HG03571 (cell line): ENCODE data around the gene DDR1.

ENCODE experiments used
- ATAC-seq: cut with Tn5 transposase; IDR thresholded peaks from one replicate; pipeline ENCODE4 v1.9.1; 2021; ENCODE audit not compliant: unreplicated experiment

The DDR1 gene

DNA sequence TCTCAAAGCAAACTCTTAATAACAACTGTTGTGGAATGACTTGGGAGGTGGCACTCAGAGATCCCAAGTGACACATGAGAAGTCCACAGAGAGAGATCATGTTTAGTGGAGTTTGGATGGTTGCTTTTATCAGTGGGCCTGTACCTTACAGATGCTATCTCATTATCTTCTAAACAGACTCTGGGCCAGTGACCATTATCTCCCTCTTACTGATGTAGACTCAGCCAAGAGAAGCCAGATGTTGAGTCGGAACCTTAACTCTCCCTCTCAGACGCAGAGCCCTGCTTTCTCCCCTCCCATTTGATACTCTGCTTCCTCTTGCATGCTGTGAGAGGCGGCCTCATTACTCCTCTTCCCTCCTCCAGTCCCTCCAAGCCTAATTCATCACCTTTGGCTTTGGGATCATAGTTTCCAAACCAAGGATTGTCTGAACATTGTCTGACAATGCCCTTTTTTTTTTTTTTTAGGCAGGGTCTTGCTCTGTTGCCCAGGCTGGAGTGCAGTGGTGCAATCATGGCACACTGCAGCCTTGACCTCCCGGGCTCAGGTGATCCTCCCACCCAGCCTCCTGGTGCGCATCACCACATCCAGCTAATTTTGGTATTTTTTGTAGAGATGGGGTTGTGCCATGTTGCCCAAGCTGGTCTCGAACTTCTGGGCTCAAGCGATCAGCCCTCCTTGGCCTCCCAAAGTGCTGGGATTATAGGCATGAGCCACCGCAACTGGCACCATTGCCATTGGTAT lies 4.5 kb upstream of the DDR1 start:
- ATAC-seq: no peak

DNA sequence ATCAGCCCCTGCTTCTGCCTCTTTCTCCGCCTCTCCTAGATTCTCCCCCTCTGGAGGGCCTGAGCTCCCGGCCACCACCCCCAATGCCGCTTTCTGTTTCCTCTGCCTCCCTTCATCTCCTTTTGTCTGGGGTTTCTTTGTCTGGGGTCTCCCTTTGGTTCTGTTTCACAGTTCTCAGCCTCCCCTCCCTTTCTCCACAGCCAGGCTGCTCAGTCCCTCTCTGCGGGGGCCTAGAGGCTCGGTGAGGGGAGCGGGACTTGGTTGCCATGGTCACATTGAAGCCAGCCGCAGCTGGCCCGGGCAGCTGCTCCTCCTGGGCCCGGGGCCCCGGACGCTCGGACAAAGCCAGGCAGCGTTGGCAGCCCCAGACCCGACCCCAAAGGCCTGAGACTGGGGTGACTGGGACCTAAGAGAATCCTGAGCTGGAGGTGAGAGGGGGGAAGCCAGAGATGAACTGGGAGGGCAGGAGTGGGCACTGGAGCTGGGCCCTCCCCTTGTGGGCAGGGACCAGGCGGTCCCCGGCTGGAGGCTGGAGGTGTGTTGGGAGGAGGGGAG lies 3.5 kb upstream of the DDR1 start:
- ATAC-seq: no peak

DNA sequence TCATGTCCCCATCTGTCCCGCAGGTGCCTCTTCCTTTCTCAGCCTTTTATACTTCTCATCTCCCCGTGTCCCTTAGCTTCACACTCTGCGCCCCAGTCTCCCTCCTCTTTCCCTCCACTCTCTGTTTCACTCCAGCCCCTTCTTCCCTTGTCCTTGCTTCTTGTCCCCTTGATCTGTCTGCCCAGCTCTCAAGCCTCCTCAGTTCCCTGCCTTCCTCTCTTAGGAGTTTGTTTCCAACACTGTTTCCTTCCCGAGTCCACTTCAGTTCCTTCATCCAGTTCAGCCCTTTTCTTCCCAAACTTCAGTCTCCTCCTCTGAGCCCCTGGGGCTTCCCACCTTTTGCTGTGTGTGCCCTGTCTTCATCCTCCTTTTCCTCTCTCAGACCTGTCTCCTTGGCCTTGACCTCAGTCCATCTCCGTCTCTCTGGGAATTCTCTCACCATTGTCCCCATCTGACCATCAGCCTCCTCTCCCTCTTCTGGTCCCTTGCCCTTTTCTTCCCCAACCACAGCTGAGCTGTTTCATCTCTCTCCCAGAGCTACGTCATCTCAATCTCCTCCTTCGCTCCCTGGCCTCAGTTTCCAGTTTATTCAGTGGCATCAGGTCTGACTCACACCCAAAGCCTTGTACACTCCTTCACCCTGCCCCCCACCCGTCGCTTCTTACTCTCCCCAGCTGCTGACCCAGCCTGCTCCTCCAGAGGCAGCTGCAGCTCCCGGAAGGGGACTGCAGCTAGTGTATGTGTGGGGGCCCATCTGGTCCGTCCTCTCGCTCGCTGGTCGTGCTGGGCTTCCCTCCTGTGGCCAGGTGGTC lies 2.7 kb upstream of the DDR1 start:
- ATAC-seq: no peak

DNA sequence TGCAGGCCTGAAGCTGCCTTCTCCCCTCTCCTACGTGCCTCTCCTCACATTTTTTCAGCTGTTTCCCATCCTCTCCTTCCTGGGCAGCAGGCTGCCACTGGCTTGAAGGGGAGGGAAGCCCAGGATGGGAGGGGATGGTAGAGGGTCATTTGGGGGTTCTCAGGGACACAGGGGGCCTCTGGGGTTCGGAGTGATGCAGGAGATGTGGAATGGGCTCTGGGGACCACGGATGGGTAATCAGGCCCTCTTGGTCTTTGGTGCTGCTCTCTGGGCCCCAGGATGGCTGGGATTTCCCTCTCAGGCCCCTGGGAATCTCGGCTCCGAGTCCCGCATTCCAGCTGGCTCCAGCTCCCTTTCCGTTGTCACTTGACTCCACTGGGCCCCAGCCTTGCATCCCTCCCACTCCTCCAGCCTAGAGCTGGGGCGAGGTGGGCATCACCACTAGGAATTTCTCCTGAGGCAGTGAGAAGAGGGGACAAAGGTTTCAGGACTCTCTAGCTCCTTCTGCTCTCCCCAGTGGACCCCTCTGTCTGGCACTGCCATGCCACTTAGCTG lies 2.0 kb upstream of the DDR1 start:
- no peak for ATAC-seq

DNA sequence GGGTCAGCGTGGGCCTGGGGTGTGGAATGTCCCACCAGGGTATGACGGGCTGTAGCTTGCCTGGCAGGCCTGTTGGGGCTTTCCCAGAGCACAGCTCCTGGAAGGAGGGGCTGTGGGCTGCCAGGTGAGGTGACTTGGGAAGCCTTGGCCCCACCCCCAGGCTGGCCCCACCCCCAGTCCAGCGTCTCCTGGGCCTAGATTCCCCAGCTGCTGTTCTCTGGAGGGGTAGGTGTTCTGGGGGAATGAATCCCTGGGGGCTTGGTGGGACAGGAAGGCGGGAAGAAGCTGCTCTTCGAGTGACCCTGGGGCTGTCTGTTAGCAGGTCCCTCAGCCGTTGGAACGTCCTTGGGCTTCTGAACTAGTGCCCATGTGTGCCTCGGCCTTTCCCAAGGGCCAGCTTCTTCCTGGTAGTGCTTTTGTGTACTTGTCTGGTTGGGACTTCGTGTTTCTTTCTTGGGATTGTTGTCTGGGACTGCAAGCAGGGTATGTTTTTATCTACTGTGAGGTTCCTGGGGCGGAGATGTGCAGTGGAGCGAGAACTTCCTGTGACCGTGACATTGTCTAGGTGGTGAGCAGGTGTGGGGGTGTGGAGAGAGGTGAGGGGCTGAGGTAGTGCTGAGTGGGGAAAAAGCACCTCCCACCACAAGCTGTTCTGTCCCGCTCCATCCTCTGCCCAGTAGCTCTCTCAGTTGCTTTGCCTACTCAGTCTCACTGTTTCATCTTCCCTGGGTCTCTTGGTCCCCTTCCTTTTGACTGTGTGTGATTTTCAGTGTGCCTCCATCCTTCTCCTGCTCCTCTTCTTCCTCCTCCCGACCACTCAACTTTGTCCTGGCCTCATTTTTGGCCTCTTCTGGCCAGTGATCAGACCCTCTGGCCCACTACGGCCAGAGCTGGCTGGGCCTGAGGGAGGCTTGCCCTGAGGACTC lies 1.3 kb upstream of the DDR1 start:
- ATAC-seq: no peak

DNA sequence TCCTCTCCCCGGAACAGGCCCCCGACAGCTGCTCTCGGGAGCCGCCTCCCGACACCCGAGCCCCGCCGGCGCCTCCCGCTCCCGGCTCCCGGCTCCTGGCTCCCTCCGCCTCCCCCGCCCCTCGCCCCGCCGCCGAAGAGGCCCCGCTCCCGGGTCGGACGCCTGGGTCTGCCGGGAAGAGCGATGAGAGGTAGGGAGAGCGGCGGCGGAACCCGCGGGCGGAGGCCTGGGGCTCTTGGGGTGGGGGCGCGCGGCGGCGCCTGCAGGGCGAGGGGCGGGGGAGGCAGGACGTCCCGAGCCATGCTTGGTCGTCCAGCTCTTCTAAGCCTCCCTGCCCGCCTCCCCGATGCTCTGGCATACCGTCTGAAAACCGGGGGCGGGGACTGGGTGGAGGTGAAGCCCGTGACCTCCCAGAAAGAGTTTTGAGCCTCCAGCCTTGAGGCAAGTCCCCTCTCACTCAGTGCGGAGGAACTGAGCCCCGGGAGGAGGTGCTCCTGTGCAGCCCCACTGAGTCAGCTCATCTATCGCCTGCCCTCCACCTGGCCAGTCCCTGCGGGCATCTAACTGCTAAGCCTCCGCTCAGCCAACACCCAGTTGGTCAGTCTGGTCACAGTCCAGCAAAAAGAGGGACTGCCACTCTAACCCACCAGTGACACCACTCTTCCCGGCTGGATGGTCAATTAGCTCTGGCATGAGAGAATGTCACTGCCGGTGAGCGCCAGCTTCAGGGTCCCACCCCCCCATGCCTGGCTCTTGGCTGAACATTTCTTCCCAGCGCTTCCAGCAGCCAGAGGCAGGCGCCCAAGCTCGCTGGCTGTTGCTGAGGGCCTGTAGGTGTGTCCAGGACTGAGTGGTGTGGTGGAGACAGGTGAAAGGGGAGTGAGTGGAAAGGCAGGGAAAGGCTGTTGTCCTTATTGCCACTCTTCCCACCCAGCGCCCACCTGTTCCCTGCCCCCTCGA lies 482 bp downstream of the DDR1 start:
- ATAC-seq: no peak

DNA sequence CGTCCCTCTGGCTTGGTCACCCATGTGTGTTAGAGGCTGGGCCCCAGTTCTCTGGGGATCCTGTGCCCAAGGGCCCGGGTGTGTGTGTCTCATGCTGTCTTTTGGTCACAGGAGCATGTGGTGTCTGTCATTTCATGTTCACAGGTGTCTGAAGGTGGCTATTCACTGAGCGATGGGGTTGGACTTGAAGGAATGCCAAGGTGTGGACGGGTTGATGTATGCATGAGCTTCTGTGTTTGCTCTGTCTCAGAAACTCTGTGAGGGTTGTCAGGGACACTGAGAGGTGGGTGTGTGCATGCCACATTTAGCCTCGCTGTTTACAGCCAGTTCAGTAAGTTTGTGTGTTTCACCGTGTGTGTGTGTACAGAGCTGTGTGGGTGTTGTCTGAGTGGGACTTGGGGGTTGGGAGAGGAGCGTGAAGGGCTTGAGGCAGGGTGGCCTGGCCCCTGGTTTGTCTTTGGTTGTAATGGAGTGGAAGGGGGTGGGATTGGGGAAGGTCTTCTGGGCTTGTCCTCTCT lies 1.2 kb downstream of the DDR1 start:
- ATAC-seq: no peak

DNA sequence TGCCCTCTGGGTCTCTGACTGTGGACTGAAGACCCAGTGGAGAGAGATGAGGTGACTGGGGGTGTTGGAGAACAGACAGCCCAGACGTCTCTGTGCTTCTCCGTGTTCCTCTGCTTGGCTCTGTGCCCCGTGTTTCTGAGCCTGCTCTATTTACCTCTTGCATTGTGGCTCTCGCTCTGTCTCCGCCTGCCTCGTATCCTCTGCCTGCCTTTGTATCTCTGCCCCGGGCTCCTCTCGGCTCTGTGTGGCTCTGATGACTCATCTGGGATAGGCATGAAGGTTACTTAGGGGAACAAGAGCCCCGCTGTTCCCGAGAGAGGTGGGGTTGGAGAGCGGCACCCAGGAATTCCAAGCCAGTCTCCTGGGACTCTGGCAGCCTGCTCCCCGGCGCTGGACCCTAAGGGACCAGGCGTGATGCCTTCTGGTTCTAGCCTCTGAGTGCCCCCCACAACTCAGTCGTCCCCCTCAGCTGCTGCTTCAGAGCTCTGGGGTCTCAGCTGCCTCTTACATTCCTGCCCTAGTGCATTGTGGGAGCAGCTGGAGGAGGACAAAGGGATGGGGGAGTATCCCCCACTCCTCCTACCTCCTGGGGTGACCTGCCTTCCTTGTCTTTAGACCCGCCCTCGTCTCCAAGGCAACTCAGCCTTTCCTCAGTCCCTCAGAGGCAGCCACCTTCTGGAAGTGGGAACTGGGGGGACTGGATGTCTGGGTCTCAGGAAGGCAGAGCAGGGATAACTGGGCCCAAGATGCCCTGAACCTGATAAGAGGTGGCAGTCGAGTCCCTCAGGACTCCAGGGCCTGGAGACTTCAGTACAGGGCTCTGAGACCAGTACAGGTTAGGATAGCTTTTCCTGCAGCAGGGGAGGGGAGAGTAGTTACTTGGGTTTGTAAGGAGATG lies 1.9 kb downstream of the DDR1 start:
- no peak for ATAC-seq

DNA sequence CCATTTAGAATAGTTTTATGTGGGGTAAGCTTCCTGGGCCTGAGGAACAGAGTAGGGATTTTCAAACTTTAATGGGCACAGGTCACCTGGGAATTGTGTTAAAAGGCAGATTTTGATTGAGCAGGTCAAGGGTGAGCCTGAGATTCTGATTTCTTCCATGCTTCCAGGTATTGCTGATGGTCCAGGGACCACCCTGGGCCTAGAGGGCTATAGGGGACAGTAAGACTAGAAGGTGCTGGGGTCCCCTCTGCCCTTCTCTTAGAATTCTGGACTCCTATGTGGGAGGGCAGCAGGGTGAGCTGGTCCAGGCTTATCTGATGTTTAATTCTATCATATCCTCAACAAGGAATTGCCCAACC lies 2.6 kb downstream of the DDR1 start:
- ATAC-seq: no peak

DNA sequence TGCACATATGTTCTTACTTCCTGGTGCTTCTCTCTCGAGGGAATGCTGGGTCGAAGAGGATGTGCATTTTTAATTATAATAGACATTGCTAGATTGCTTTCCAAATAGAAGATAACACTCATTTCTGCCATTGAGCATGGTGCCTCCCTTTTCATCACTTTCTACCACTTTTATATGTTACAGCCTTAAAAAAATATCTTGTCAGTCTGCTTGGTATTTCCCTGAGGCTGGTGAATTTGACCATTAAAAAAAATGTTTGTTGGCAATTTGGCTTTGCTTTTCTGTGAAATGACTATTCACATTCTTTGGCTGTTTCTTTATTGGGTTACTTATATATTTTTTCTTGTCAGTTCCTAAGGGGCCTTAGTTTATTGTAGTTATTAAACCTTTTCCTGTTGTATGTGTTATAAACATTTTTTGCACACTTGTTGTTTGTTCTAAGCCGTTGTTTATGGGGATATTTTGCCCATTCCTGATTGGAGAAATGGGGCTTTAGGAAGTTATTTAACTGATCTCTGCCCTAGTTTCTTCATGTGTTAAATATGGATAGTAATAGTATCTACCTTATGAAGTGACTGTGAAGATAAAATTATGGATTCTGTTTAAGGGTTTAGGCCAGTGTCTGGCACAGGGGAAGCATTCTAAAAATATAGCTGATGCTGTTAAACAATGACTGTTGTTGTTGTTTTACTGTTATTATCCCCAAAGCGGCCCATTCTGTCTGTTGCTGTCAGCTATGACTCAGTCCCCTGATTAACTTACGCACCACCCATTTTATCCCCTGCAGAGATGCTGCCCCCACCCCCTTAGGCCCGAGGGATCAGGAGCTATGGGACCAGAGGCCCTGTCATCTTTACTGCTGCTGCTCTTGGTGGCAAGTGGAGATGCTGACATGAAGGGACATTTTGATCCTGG lies 3.8 kb downstream of the DDR1 start:
- no peak for ATAC-seq

DNA sequence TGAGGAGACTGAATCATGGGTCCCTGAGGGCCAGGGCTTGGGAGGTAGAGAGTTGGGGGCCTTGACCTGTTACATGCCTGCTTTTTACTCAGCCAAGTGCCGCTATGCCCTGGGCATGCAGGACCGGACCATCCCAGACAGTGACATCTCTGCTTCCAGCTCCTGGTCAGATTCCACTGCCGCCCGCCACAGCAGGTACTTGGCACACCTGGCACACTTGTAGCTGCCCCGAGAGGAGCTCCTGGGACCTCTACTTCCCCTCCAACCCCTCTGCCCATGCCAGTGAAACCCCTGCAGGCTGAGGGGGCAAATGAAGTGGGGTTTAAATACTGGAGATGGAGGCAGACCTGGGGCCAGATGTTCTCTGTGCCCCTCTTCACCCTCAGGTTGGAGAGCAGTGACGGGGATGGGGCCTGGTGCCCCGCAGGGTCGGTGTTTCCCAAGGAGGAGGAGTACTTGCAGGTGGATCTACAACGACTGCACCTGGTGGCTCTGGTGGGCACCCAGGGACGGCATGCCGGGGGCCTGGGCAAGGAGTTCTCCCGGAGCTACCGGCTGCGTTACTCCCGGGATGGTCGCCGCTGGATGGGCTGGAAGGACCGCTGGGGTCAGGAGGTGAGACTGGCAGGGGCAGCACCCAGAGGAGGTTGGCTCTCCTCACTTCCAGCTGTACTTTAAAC lies 4.6 kb downstream of the DDR1 start:
- no peak for ATAC-seq

DNA sequence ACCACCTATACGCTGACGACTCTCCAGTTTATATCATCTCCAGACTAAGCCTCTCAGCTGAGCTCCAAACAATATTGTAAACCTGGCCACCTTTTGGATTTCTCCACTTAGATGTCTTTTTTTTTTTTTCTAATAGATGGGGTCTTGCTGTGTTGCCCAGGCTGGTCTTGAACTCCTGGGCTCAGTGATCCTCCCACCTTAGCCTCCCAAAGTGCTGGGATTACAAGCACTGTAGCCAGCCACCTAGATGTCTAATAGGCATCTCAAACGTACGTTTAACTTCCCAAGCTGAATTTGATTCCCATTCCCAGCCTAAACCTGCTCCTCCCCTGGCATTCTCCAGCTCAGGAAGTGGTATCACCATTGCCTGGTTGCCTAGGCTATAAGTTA lies 5.2 kb downstream of the DDR1 start:
- no peak for ATAC-seq

DNA sequence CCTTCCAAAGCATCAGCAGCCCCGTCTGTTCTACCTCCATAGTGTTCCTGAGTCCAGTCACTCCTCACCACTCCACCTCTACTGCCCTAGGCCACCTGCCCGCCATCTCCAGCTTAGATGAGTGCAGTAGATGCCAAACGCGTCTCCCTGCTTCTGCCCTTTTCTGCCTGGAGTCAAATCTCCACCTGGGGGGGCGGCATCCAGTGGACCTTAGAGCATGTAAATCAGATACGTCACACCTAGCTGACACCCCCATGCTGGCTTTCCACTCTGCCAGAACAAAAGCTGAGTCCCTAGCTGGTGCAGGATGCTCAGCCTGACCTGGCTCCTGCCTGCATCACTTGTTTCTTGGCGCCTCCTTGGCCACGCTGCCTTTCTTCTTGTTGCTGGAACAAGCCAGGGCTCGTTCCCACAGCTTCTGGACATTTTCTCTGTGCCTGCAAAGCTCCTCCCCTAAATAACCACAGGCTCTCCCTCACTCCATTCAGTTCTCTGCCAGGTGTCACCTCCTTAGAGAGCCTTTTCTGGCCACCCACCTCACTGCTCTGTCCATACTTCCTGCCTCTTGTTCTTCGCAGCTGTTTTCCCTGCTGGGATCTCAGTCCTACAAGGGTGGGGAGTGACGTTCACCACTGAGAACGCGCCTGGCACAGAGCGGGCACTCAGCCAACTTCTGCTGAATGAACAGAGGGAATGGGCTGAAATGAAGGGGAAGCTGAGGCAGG lies 5.8 kb downstream of the DDR1 start:
- ATAC-seq: no peak

DNA sequence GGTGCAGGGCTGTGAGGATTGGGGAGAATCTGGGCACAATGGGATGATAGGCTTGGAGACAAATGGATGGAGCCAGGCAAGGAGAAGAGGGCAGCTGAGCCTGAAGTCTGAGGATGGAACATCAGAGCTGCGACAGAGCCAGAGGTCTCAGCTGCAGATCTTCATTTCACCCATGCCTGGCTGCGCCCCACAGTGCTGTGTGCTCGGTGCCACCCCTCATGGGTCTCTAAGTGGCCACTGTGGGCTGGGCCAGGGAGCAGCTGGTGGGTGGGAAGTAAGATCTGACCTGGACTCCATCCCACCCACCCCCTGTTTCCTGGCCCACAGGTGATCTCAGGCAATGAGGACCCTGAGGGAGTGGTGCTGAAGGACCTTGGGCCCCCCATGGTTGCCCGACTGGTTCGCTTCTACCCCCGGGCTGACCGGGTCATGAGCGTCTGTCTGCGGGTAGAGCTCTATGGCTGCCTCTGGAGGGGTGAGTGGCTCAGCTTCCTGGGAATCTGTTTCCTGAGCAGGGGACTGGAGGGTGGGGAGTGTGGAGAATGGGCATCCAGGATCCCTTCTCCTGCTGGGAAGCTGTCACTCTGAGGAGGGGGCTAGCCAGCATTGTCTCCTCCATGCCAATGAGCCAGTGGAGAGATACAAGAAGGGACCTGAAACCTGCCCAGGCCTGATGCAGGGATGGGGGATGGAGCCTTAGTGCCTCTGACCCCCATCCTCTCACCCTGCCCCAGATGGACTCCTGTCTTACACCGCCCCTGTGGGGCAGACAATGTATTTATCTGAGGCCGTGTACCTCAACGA lies 6.5 kb downstream of the DDR1 start:
- no peak for ATAC-seq

DNA sequence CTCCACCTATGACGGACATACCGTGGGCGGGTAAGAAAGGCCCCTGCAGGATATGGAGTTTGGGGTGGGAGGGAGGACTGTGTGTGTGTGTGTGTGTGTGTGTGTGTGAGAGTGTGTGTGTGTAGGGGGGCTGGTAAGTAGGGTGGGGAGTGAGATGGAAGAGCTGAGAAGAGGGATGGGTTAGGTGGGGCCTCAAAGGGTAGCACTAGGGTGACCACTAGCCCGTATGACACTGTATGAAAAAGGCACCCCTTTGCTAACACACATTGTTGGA lies 7.1 kb downstream of the DDR1 start:
- ATAC-seq: no peak
